ENCODE results near the gene ZMYND19.

The ZMYND19 gene

DNA sequence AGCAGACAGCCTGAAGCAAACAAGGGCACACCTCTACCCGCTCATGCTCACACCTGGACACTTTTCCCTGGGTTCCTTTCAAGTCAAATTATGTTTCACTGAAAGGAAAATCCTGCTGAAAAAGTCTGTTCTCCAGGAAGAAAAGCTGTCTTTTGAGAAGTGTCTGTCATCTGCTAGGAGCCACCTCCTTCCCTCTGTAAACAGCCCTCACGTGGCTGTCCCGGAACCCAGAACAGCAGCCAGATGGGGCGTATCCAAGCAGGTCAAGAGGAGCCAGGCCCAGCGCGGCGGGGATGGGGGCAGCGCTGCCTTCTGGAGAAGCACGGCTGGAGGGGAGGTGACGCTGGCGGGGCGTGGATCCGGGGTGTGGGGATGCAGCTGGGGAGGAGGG lies 40.1 kb downstream of the ZMYND19 start, which contains the start of gene PNPLA7:
Gene PNPLA7, minus strand, starts transcription at position 172 of the 391 bp plus-strand sequence. CDS start 205 bp downstream, outside the sequence.
- Histone ChIP-seq H3K4me1 (ENCODE audit: low read length) (no peaks in the 10 kb centered on the region), H3F3A (ENCODE audit: insufficient read depth, low read length) (peaks cover 25% of the 10 kb centered on the region), H4K20me1 (ENCODE audit: insufficient read depth, low read length) (no peaks in the 10 kb centered on the region), H3K4me2 (ENCODE audit: low read depth, low read length) (peak within 1 kb of the TSS; percentile 81), H3K36me3 (replicated peaks; ENCODE audit: insufficient read depth, low read length) (no peaks in the 10 kb centered on the region), H3K9me3 (replicated peaks; ENCODE audit: insufficient read depth, low read length) (no peaks in the 10 kb centered on the region), H3K27ac (ENCODE audit: low read length) (no peak within 1 kb of the TSS), H2AFZ (ENCODE audit: low read length) (peak within 1 kb of the TSS; percentile 88), H3K9me2 (replicated peaks; ENCODE audit: insufficient read depth, low read length) (no peaks in the 10 kb centered on the region), H3K9ac (ENCODE audit: low read length) (peak within 1 kb of the TSS; percentile 33; the same call in 1 of the 2 replicates), H3K79me2 (ENCODE audit: low read length) (peaks cover 8% of the 10 kb centered on the region), H3K27me3 (replicated peaks; ENCODE audit: insufficient read depth, low read length) (no peaks in the 10 kb centered on the region), H3K4me3 (ENCODE audit: low read length) (peak within 1 kb of the TSS; percentile 72)
- DNase-seq = peak; percentile 70
- TF ChIP-seq CTCF (IDR thresholded peaks at IDR 0.05; ENCODE audit: low read length) = no peak
- TF ChIP-seq EZH2phosphoT487 (IDR thresholded peaks at IDR 0.05; ENCODE audit: low read length) = no peak
- no peak for TF ChIP-seq EZH2 (optimal IDR thresholded peaks at IDR 0.05; ENCODE audit: low read depth, low read length)

- Histone ChIP-seq H3K4me2 (ENCODE audit: low read depth, low read length) (no peak overlapping the region), H3K9me3 (replicated peaks; ENCODE audit: insufficient read depth, low read length) (no peaks in the 10 kb centered on the region), H3K4me1 (ENCODE audit: low read length) (no peaks in the 10 kb centered on the region), H3K4me3 (ENCODE audit: low read length) (no peak overlapping the region), H3K27ac (ENCODE audit: low read length) (no peak overlapping the region), H3K27me3 (replicated peaks; ENCODE audit: insufficient read depth, low read length) (peaks cover 13% of the 10 kb centered on the region; the same call in 1 of the 2 replicates), H3F3A (ENCODE audit: insufficient read depth, low read length) (peaks cover 12% of the 10 kb centered on the region), H3K9me2 (replicated peaks; ENCODE audit: insufficient read depth, low read length) (no peaks in the 10 kb centered on the region), H2AFZ (ENCODE audit: low read length) (no peak overlapping the region), H3K9ac (ENCODE audit: low read length) (no peak overlapping the region), H3K79me2 (ENCODE audit: low read length) (peaks cover 8% of the 10 kb centered on the region), H3K36me3 (replicated peaks; ENCODE audit: insufficient read depth, low read length) (no peaks in the 10 kb centered on the region), H4K20me1 (ENCODE audit: insufficient read depth, low read length) (no peaks in the 10 kb centered on the region)
- TF ChIP-seq EZH2phosphoT487 (IDR thresholded peaks at IDR 0.05; ENCODE audit: low read length) (no peak), CTCF (IDR thresholded peaks at IDR 0.05; ENCODE audit: low read length) (no peak), EZH2 (optimal IDR thresholded peaks at IDR 0.05; ENCODE audit: low read depth, low read length) (no peak)
- DNase-seq = no peak
Observed at GRCh38 chr9:137547687-137548543, 42.4 kb downstream of the ZMYND19 start.

- Histone ChIP-seq H3K9me2 (replicated peaks; ENCODE audit: insufficient read depth, low read length) (no peaks in the 10 kb centered on the region), H2AFZ (ENCODE audit: low read length) (no peak overlapping the region), H3K4me3 (ENCODE audit: low read length) (no peak overlapping the region), H3K27ac (ENCODE audit: low read length) (no peak overlapping the region), H3K36me3 (replicated peaks; ENCODE audit: insufficient read depth, low read length) (no peaks in the 10 kb centered on the region), H3K9me3 (replicated peaks; ENCODE audit: insufficient read depth, low read length) (no peaks in the 10 kb centered on the region), H3K4me1 (ENCODE audit: low read length) (no peaks in the 10 kb centered on the region), H3K4me2 (ENCODE audit: low read depth, low read length) (no peak overlapping the region), H3K79me2 (ENCODE audit: low read length) (no peaks in the 10 kb centered on the region), H4K20me1 (ENCODE audit: insufficient read depth, low read length) (no peaks in the 10 kb centered on the region), H3K9ac (ENCODE audit: low read length) (no peak overlapping the region), H3F3A (ENCODE audit: insufficient read depth, low read length) (peaks cover 6% of the 10 kb centered on the region), H3K27me3 (replicated peaks; ENCODE audit: insufficient read depth, low read length) (peaks cover 29% of the 10 kb centered on the region)
- no peak for TF ChIP-seq EZH2 (optimal IDR thresholded peaks at IDR 0.05; ENCODE audit: low read depth, low read length)
- TF ChIP-seq CTCF (IDR thresholded peaks at IDR 0.05; ENCODE audit: low read length) = no peak
- no peak for TF ChIP-seq EZH2phosphoT487 (IDR thresholded peaks at IDR 0.05; ENCODE audit: low read length)
- no peak for DNase-seq
Observed at GRCh38 chr9:137545123-137545522, 45.2 kb downstream of the ZMYND19 start.

All from MM.1S (cell line).